ENCODE data around the gene DYNC1LI2.

Gene DYNC1LI2

GRCh38 chr16:66673691-66674090 is 77.7 kb downstream of the DYNC1LI2 start:
- Histone ChIP-seq H2AFZ (ENCODE audit: low read length) (0 out of 2 replicates have a peak overlapping the region, but pooled peaks have one; percentile 40), H3K9me3 (ENCODE audit: insufficient read depth, low read depth, low read length) (no peaks in the 10 kb centered on the region)

More at GRCh38 chr16:66673691-66674090, 77.7 kb downstream of the DYNC1LI2 start:
- Histone ChIP-seq H3K4me3 (ENCODE audit: low read length, poor library complexity, severe bottlenecking) (no peak overlapping the region), H3K79me2 (ENCODE audit: insufficient read depth, low read length) (no peaks in the 10 kb centered on the region), H3K27me3 (ENCODE audit: insufficient read depth, low read length, poor library complexity, severe bottlenecking) (no peaks in the 10 kb centered on the region), H3K4me1 (ENCODE audit: insufficient read depth, low read length, poor library complexity, severe bottlenecking) (no peaks in the 10 kb centered on the region), H3F3A (ENCODE audit: low read depth) (no peaks in the 10 kb centered on the region), H4K20me1 (ENCODE audit: insufficient read depth, low read length, poor library complexity, severe bottlenecking) (no peaks in the 10 kb centered on the region), H3K9me2 (replicated peaks; ENCODE audit: low read depth, low read length) (no peaks in the 10 kb centered on the region), H3K36me3 (ENCODE audit: insufficient read depth, low read length) (no peaks in the 10 kb centered on the region), H3K9ac (ENCODE audit: low read depth, low read length, poor library complexity, severe bottlenecking) (no peak overlapping the region), H3K4me2 (ENCODE audit: low read depth, low read length, poor library complexity, severe bottlenecking) (no peak overlapping the region)
- TF ChIP-seq CTCF (conservative IDR thresholded peaks at IDR 0.05; ENCODE audit: low read length) (no peak), EZH2phosphoT487 (IDR thresholded peaks at IDR 0.05; ENCODE audit: borderline replicate concordance) (no peak)

Data from Loucy (cell line).